ENCODE results near the gene DYNC1LI1.

DNA sequence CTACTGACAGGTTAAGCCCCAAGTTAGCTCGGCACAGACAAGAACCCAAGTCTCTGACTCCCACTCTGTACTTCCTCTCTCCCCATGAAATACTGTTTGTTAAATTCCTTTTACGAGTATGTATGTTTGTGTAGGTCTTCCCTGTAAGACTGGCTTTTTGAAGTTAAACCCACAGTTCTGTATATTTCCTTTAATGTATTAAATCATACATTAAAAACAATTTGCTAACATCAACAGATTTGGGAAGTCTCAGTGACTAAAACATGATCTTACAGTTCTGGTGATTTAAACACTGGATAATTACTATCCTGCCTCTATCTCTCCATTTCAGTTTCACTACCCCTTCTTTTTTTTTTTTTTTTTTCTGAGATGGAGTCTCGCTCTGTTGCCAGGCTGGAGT is 72.4 kb downstream of the DYNC1LI1 start:
- TF ChIP-seq, protein P1, sequence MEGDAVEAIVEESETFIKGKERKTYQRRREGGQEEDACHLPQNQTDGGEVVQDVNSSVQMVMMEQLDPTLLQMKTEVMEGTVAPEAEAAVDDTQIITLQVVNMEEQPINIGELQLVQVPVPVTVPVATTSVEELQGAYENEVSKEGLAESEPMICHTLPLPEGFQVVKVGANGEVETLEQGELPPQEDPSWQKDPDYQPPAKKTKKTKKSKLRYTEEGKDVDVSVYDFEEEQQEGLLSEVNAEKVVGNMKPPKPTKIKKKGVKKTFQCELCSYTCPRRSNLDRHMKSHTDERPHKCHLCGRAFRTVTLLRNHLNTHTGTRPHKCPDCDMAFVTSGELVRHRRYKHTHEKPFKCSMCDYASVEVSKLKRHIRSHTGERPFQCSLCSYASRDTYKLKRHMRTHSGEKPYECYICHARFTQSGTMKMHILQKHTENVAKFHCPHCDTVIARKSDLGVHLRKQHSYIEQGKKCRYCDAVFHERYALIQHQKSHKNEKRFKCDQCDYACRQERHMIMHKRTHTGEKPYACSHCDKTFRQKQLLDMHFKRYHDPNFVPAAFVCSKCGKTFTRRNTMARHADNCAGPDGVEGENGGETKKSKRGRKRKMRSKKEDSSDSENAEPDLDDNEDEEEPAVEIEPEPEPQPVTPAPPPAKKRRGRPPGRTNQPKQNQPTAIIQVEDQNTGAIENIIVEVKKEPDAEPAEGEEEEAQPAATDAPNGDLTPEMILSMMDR (conservative IDR thresholded peaks at IDR 0.05) = no peak
- TF ChIP-seq EZH2 (IDR thresholded peaks at IDR 0.05; ENCODE audit: low read depth) = no peak
